HepG2 (cell line): Measurements from ENCODE around the gene ZC3H13. TPM values are rescaled to one million over a fixed set of nuclear protein-coding genes. Genes with fewer than 3 reads are reported as not detected.

Experiments
- ATAC-seq: fragments of 200-7000 bp; cut with Tn5 transposase; 3 replicates; pipeline ENCODE4 v1.9.1; 2020; ENCODE audit warnings: mild to moderate bottlenecking, moderate library complexity
- BruUV-seq: library from RNA; stranded (reverse); fragments of 400-500 nt; replicated peaks from 2 replicates; lab custom pipeline; 2021; lab: Mats Ljungman, UMichigan
- CTCF ChIA-PET: fragments of 300-600 bp; formaldehyde crosslinking; extraction: SDS; loops from one replicate; lab custom pipeline; 2021; ENCODE audit warnings: low total read pairs, inconsistent platforms, low intra/inter-chr PET ratio; lab: Yijun Ruan, JAX
- POLR2A ChIA-PET: fragments of 350-600 bp; sonication (Branson Sonifier 250); formaldehyde crosslinking; loops from one replicate; lab custom pipeline; 2020; ENCODE audit warnings: antibody characterized with exemption, inconsistent platforms; lab: Yijun Ruan, JAX
- DNase-seq: peaks from one replicate; pipeline ENCODE4 v3.0.0-alpha.2; 2015; ENCODE audit warnings: low spot score
- FAIRE-seq: peaks from 3 replicates; lab custom pipeline; 2011; peaks lifted over from hg19 to GRCh38; lab: Jason Lieb, UNC
- H2AFZ ChIP-seq: one replicate; pipeline ENCODE4 v1.6.1; 2011; ENCODE audit warnings: low read length, inconsistent platforms
- H3K27ac ChIP-seq: fragments of 300-600 bp; 3 replicates; pipeline ENCODE4 v1.8.0; 2011; ENCODE audit warnings: mixed run types, mild to moderate bottlenecking, mixed read lengths, low read length, inconsistent platforms; ENCODE audit not compliant: insufficient read depth; ENCODE audit errors: extremely low read length
- H3K27me3 ChIP-seq, 2 experiments: fragments of 200-600 bp in 1 of 2; 2 replicates in 1 of 2; 3 replicates in 1 of 2; pipeline versions ENCODE4 v1.6.0 to v1.8.0; 2011; ENCODE audit warnings: low read length in 2 of 2, mild to moderate bottlenecking in 2 of 2, moderate library complexity in 2 of 2, inconsistent platforms in 1 of 2; ENCODE audit not compliant: insufficient read depth in 2 of 2, control insufficient read depth in 1 of 2
- H3K36me3 ChIP-seq, 2 experiments: fragments of 200-600 bp in 1 of 2; replicated peaks in 1 of 2; 2 replicates in 1 of 2; 3 replicates in 1 of 2; pipeline versions ENCODE4 v1.5.1 to v1.8.0; 2011; ENCODE audit warnings: low read length in 2 of 2, inconsistent platforms in 1 of 2; ENCODE audit not compliant: insufficient read depth in 2 of 2, control insufficient read depth in 1 of 2
- H3K4me1 ChIP-seq: 2 replicates; pipeline ENCODE4 v1.5.1; 2012; ENCODE audit warnings: low read length, inconsistent platforms; ENCODE audit not compliant: insufficient read depth
- H3K4me2 ChIP-seq: 2 replicates; pipeline ENCODE4 v1.6.0; 2011; ENCODE audit warnings: low read depth, low read length, inconsistent platforms
- H3K4me3 ChIP-seq, 3 experiments: fragments of 200-600 bp in 1 of 3; sonication (generic), shearing (Covaris generic) in 1 of 3; replicated peaks in 1 of 3; 2 replicates each; pipeline ENCODE4 v1.5.1; 2011 to 2016; ENCODE audit warnings: low read length in 3 of 3, inconsistent platforms in 2 of 3, low read depth in 2 of 3, mild to moderate bottlenecking in 2 of 3, control low read depth in 1 of 3, mixed read lengths in 1 of 3; ENCODE audit not compliant: insufficient read depth in 1 of 3
- H3K79me2 ChIP-seq: one replicate; pipeline ENCODE4 v1.6.1; 2011; ENCODE audit warnings: low read length, inconsistent platforms; ENCODE audit not compliant: insufficient read depth
- H3K9ac ChIP-seq: 2 replicates; pipeline ENCODE4 v1.6.0; 2011; ENCODE audit warnings: mild to moderate bottlenecking, low read depth, low read length, inconsistent platforms; ENCODE audit not compliant: insufficient read depth
- H3K9me3 ChIP-seq: 2 replicates; pipeline ENCODE4 v1.5.1; 2012; ENCODE audit warnings: mild to moderate bottlenecking, low read length
- H4K20me1 ChIP-seq: 2 replicates; pipeline ENCODE4 v1.6.0; 2011; ENCODE audit warnings: inconsistent platforms, mild to moderate bottlenecking, low read length, moderate library complexity; ENCODE audit not compliant: insufficient read depth
- CCDC6 ChIP-seq: sonication (generic); formaldehyde crosslinking; IDR thresholded peaks from 2 replicates; pipeline ENCODE4 v1.8.1; 2022; ENCODE audit warnings: mild to moderate bottlenecking, missing genetic modification reagents, moderate library complexity
- GFI1 ChIP-seq: sonication (generic); formaldehyde crosslinking; IDR thresholded peaks from 2 replicates; pipeline ENCODE4 v1.5.0; 2020; ENCODE audit warnings: missing genetic modification reagents, mild to moderate bottlenecking, borderline replicate concordance
- KLF9 ChIP-seq: IDR thresholded peaks from 2 replicates; pipeline ENCODE4 v1.6.1; 2016; ENCODE audit warnings: low read depth
- MEIS2 ChIP-seq: sonication (generic); formaldehyde crosslinking; IDR thresholded peaks from 2 replicates; pipeline ENCODE4 v1.9.0; 2021; ENCODE audit warnings: mild to moderate bottlenecking, missing genetic modification reagents
- NFYB ChIP-seq: sonication (generic); formaldehyde crosslinking; IDR thresholded peaks from 2 replicates; pipeline ENCODE4 v1.4.0; 2020; ENCODE audit warnings: missing genetic modification reagents
- ONECUT2 ChIP-seq: sonication (generic); formaldehyde crosslinking; IDR thresholded peaks from 2 replicates; pipeline ENCODE4 v1.4.0; 2020; ENCODE audit warnings: missing genetic modification reagents
- STAT5B ChIP-seq: sonication (generic); formaldehyde crosslinking; IDR thresholded peaks from 2 replicates; pipeline ENCODE4 v1.4.0; 2020; ENCODE audit warnings: missing genetic modification reagents
- TBL1XR1 ChIP-seq: fragments of 150-350 bp; IDR thresholded peaks from 2 replicates; pipeline ENCODE4 v1.6.1; 2014; ENCODE audit warnings: borderline replicate concordance, low read length; ENCODE audit not compliant: partially characterized antibody
- YEATS4 ChIP-seq: sonication (generic); formaldehyde crosslinking; IDR thresholded peaks from 2 replicates; pipeline ENCODE4 v1.4.0; 2020; ENCODE audit warnings: missing genetic modification reagents, borderline replicate concordance
- WGBS: methylation state at CpG from one replicate; pipeline ENCODE4 v1.1.6; 2017; ENCODE audit warnings: low lambda C conversion rate; 5-methylcytosine and 5-hydroxymethylcytosine counted together
- in situ Hi-C: cut with HindIII; loops from 2 replicates; pipeline ENCODE4 v1.10.0; 2017; ENCODE audit warnings: low pct_unique_long_range_greater_than_20kb; ENCODE audit not compliant: extremely low pct_ligation_motif_present
- intact Hi-C: fragments of 100-400 bp; cut with micrococcal nuclease; formaldehyde crosslinking; loops from one replicate; pipeline ENCODE4 v1.10.0; 2022; ENCODE audit not compliant: unreplicated experiment
- polyA plus RNA-seq, 8 experiments: library from polyadenylated mRNA; depleted of rRNA in 3 of 8; stranded (reverse) in 7 of 8; unstranded in 1 of 8; fragments of >200 nt; fragmentation: Illumina TruSeq in 4 of 8; extraction: Trizol in 4 of 8; gene quantifications; 2 replicates each; pipeline versions ENCODE4 v1.2.1 to v1.2.3, GENCODE V29; 2011 to 2016; ENCODE audit warnings: low read depth in 4 of 8, missing spikeins in 1 of 8, mixed read lengths in 1 of 8; ENCODE audit not compliant: insufficient read depth in 1 of 8
- total RNA-seq, 5 experiments: library from RNA; depleted of rRNA; stranded (reverse); fragments of >200 nt; fragmentation: Illumina TruSeq; extraction: Trizol; gene quantifications; 2 replicates each; pipeline ENCODE4 v1.2.3, GENCODE V29; 2016; ENCODE audit warnings: low read depth in 1 of 5

ZC3H13 gene
- total and polyA plus RNA-seq, 2 of the 13 experiments (the other 11 are each of a cell fraction or from before 2014, with no cell fraction given): 2.7 to 23.5 TPM

DNA sequence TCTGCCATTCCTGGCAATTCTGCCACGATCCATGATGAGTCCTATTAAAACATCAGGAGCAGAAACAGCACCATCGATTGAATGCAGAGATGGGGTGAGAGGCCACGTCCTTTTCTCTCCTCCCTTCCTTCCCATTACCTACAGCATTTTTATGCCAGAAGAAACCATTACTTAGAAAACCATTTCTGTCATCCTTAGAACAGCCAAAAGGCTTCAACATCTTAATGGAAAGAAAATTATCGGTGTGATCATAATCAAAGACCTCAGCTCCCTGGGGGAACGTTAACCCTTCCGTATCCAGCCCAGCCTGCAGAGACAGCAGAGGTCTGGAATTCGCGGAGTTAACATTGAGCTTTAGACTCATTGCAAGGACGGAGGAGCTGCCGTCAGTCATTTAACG lies 145.0 kb downstream of the ZC3H13 start:
- H3K36me3 ChIP-seq: no peaks in the 10 kb centered on the region
- peaks cover 0 to 12% of the 10 kb centered on the region in 2 experiments; a peak in 2 of 5 replicates for H3K27me3 ChIP-seq
- no TSS peak for BruUV-seq
- no peak overlapping the region for H2AFZ ChIP-seq
- H3K9me3 ChIP-seq: no peaks in the 10 kb centered on the region
- H3K9ac ChIP-seq: no peak overlapping the region
- no peak overlapping the region for H3K4me2 ChIP-seq
- 18% methylated on average over 11 of the region's 11 CpGs for WGBS
- H3K27ac ChIP-seq: no peak overlapping the region
- no peaks in the 10 kb centered on the region for H3K79me2 ChIP-seq
- DNase-seq (no peak), FAIRE-seq (no peak), ATAC-seq (no peak)
- H3K4me3 ChIP-seq: no peak overlapping the region
- no peaks in the 10 kb centered on the region for H4K20me1 ChIP-seq
- intact Hi-C loops (no loop called here), in situ Hi-C loops (no loop called here)
- H3K4me1 ChIP-seq: no peaks in the 10 kb centered on the region
- ChIA-PET POLR2A (no interaction called here), CTCF (no interaction called here)
- no peak for TF ChIP-seq CCDC6 (CRISPR knock-in tag)
- no peak for TF ChIP-seq YEATS4 (CRISPR knock-in tag)
- no peak for TF ChIP-seq MEIS2
- no peak for TF ChIP-seq NFYB
- TF ChIP-seq TBL1XR1: no peak
- no peak for TF ChIP-seq STAT5B (CRISPR knock-in tag)
- TF ChIP-seq GFI1: no peak
- TF ChIP-seq ONECUT2: no peak
- no peak for TF ChIP-seq KLF9 (CRISPR knock-in tag)

Other genes starting within 250 kb of the ZC3H13 start
- gene SIAH3, start 201.0 kb downstream of the ZC3H13 start, total RNA-seq (2016; rRNA removed; fragmentation: Illumina TruSeq; extraction: Trizol): not detected in 2 replicates
- not detected in 2 replicates for gene SIAH3, start 201.0 kb downstream of the ZC3H13 start, polyA plus RNA-seq (2011; rRNA removed)
- gene CPB2, start 52.3 kb upstream of the ZC3H13 start, total RNA-seq (2016; rRNA removed; fragmentation: Illumina TruSeq; extraction: Trizol): 94.9 and 140 TPM in 2 replicates
- gene CPB2, start 52.3 kb upstream of the ZC3H13 start, polyA plus RNA-seq (2011; rRNA removed): 81.9 and 125 TPM in 2 replicates
- gene LCP1, start 129.4 kb upstream of the ZC3H13 start, total RNA-seq (2016; rRNA removed; fragmentation: Illumina TruSeq; extraction: Trizol): 1.6 and 2.1 TPM in 2 replicates
- gene LCP1, start 129.4 kb upstream of the ZC3H13 start, polyA plus RNA-seq (2011; rRNA removed): 1.6 TPM in 2 replicates
- not detected in 2 replicates for gene LRRC63, start 159.2 kb upstream of the ZC3H13 start, total RNA-seq (2016; rRNA removed; fragmentation: Illumina TruSeq; extraction: Trizol)
- gene LRRC63, start 159.2 kb upstream of the ZC3H13 start, polyA plus RNA-seq (2011; rRNA removed): not detected in 2 replicates